ENCODE measurements around the gene SCN1B. TPM values are rescaled to one million over a fixed set of nuclear protein-coding genes. Genes with fewer than 3 reads are reported as not detected.

Gene SCN1B
- total and polyA plus RNA-seq, 3 donors from 2014 or later: 3.5 to 7.5 (median 6.6) TPM

DNA sequence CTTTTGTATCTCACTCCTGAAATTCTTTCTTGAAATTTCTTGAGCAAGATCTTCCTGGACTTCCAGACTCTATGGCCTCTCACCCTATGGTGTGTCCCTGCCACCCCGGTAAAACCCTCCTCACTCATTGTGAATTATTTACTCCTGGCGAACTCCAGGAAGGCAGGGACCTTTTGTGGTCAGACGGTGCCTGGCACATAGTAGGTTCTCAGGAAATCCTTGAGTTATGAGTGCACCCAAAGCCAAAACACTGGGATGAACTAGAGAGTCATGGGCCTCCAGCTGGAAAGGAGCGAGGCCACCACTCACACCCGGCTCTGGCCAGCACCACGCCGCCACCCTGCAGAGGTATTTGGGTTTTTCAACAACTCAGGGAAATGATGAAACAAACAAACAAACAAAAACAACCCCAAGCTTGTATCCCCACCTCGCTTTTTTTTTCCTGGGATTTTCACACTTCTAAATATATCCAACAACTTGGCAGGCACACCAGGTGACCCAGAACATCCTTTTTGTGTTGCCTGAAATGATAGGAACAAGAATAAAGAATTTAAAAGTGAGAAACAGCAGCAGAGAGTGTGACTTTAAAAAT, 22.4 kb downstream of the SCN1B start:
- no peak for DNase-seq
- Histone ChIP-seq H3K27ac (no peak overlapping the region), H3K9me3 (no peaks in the 10 kb centered on the region), H3K4me3 (no peak overlapping the region), H3K27me3 (no peaks in the 10 kb centered on the region), H3K36me3 (ENCODE audit: low read depth, missing control alignments) (no peaks in the 10 kb centered on the region), H3K4me1 (no peaks in the 10 kb centered on the region)
- intact Hi-C loops (cut with DNase I; ENCODE audit: low total_unique reads): no loop called here
- TF ChIP-seq, protein P1, sequence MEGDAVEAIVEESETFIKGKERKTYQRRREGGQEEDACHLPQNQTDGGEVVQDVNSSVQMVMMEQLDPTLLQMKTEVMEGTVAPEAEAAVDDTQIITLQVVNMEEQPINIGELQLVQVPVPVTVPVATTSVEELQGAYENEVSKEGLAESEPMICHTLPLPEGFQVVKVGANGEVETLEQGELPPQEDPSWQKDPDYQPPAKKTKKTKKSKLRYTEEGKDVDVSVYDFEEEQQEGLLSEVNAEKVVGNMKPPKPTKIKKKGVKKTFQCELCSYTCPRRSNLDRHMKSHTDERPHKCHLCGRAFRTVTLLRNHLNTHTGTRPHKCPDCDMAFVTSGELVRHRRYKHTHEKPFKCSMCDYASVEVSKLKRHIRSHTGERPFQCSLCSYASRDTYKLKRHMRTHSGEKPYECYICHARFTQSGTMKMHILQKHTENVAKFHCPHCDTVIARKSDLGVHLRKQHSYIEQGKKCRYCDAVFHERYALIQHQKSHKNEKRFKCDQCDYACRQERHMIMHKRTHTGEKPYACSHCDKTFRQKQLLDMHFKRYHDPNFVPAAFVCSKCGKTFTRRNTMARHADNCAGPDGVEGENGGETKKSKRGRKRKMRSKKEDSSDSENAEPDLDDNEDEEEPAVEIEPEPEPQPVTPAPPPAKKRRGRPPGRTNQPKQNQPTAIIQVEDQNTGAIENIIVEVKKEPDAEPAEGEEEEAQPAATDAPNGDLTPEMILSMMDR (IDR thresholded peaks at IDR 0.05): no peak
- TF ChIP-seq POLR2A (IDR thresholded peaks at IDR 0.05): no peak
- WGBS, 2 donors: 79 to 83% methylated on average over 8 of the region's 8 CpGs

DNA sequence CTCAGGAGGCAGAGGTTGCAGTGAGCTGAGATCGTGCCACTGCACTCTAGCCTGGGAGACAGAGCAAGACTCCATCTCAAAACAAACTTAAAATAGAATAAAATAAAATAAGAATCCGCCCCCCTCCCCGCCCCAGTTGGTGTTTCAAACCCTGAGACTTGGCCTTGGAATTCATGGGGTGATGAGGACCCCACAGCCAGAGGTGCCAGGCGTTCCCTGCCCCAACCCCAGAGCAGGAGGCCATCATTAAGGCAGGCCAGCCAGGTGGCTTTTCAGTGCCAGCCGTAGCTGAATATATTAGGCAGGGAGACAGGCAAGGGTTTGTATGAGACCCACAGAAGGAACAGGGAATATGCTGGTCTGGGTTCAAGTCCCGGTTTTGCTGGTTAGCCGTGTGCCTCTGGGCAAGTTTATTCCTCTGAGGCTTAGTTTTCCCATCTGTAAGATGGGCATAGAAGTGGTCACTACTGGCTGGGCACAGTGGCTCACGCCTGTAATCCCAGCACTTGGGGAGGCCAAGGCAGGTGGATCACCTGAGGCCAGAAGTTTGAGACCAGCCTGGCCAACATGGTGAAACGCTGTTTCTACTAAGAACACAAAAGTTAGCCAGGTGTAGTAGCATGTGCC, 23.5 kb downstream of the SCN1B start:
- Histone ChIP-seq H3K4me3 (no peak overlapping the region), H3K4me1 (no peaks in the 10 kb centered on the region), H3K9me3 (no peaks in the 10 kb centered on the region), H3K36me3 (ENCODE audit: low read depth, missing control alignments) (no peaks in the 10 kb centered on the region), H3K27me3 (no peaks in the 10 kb centered on the region), H3K27ac (no peak overlapping the region)
- TF ChIP-seq POLR2A (IDR thresholded peaks at IDR 0.05): no peak
- TF ChIP-seq, protein P1 (IDR thresholded peaks at IDR 0.05): no peak
- WGBS, 2 donors: 78 to 87% methylated on average over 9 of the region's 9 CpGs
- DNase-seq: no peak
- intact Hi-C loops (cut with DNase I; ENCODE audit: low total_unique reads): no loop called here

DNA sequence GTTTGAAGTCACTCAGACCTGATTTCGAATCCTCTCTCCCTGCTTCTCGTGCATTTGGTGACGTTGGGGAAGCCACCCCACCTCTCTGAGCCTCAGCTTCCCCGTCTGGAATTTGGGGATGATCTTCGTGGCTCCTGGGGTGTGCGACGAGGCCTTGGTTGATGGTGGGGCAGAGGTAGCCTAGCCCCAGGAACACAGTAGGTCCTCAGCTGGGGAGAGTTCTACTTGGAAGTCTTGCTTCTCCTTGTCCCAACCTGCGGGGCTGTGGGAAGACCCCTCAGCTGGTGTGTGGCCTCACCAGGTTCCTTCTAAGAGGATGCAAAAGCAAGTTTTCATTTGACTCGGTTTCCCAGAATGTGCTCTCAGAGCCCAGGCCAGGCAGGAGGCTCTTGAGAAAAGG, 24.4 kb downstream of the SCN1B start:
- Histone ChIP-seq H3K36me3 (ENCODE audit: low read depth, missing control alignments) (no peaks in the 10 kb centered on the region), H3K4me1 (no peaks in the 10 kb centered on the region), H3K9me3 (no peaks in the 10 kb centered on the region), H3K27ac (no peak overlapping the region), H3K4me3 (no peak overlapping the region), H3K27me3 (no peaks in the 10 kb centered on the region)
- 87 to 89% methylated on average over 9 of the region's 9 CpGs for WGBS, 2 donors
- no peak for TF ChIP-seq POLR2A (IDR thresholded peaks at IDR 0.05)
- TF ChIP-seq, protein P1 (IDR thresholded peaks at IDR 0.05): no peak
- DNase-seq: no peak
- intact Hi-C loops (cut with DNase I; ENCODE audit: low total_unique reads): no loop called here

DNA sequence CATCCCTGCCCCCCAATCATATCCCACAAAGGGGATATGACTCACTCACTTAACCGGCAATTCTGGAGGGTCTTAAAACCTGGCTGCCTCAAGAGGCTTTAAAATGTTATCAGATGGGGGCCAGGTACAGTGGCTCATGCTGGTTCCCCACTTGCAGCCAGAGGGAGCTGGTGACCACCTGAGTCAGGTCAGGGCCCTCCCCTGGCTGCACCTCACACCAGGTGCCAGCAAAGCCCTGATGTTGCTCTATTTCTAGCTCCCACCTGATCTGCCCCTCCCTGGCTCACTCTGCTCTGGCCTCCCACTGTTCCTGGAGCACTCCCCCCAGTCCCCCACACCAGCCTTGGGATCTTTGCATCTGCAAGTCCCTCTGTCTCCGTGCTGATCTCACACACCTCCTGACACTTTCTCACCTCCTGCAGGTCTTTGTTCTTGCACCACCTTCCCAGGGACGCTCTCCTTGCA, 25.5 kb downstream of the SCN1B start:
- 43 to 49% methylated on average over 3 of the region's 3 CpGs for WGBS, 2 donors
- no peaks in the 10 kb centered on the region for H3K4me1 ChIP-seq
- H3K4me3 ChIP-seq: no peak overlapping the region
- TF ChIP-seq, protein P1 (IDR thresholded peaks at IDR 0.05): no peak
- no peak for TF ChIP-seq POLR2A (IDR thresholded peaks at IDR 0.05)
- H3K9me3 ChIP-seq: no peaks in the 10 kb centered on the region
- intact Hi-C loops (cut with DNase I; ENCODE audit: low total_unique reads): no loop called here
- H3K27ac ChIP-seq: no peak overlapping the region
- no peaks in the 10 kb centered on the region for H3K36me3 ChIP-seq (ENCODE audit: low read depth, missing control alignments)
- DNase-seq: no peak
- H3K27me3 ChIP-seq: no peaks in the 10 kb centered on the region
